Stimulated activated naive CD8-positive, alpha-beta T cell treated with anti-CD3 and anti-CD28 coated beads, Interleukin-15, Interleukin-2, amounts not matched to agents 100 U/mL and 50 U/mL, for 24 hours (primary cell): ENCODE data around the gene TOP1.

Source experiments
- ATAC-seq: fragments of 150-1000 bp; cut with Tn5 transposase; one replicate; pipeline ENCODE4 v1.10.0; 2021
- DNase-seq: peaks from one replicate; pipeline ENCODE4 v3.0.0; 2021

The TOP1 gene

GRCh38 chr20:41058674-41059635 lies 30.3 kb downstream of the TOP1 start:
- ATAC-seq (no peak), DNase-seq (no peak)

- DNase-seq (no peak), ATAC-seq (no peak)
Measured at GRCh38 chr20:41061155-41061554, 32.5 kb downstream of the TOP1 start.

GRCh38 chr20:41063442-41063841 lies 34.8 kb downstream of the TOP1 start:
- DNase-seq = no peak
- ATAC-seq = no peak

- no peak for ATAC-seq
Measured at GRCh38 chr20:41064377-41064776, 35.8 kb downstream of the TOP1 start.

GRCh38 chr20:41065716-41066115 lies 37.1 kb downstream of the TOP1 start:
- ATAC-seq (no peak), DNase-seq (no peak)

More at GRCh38 chr20:41064377-41064776, 35.8 kb downstream of the TOP1 start:
- DNase-seq = no peak

GRCh38 chr20:41068806-41069205 lies 40.2 kb downstream of the TOP1 start:
- DNase-seq (no peak), ATAC-seq (no peak)

- no peak for DNase-seq
- peak; percentile 28 for ATAC-seq
Measured at GRCh38 chr20:41072190-41072863, 43.7 kb downstream of the TOP1 start.

GRCh38 chr20:41072915-41073314 lies 44.3 kb downstream of the TOP1 start:
- ATAC-seq (no peak), DNase-seq (no peak)

GRCh38 chr20:41074441-41074840 lies 45.8 kb downstream of the TOP1 start:
- DNase-seq (no peak), ATAC-seq (no peak)

- ATAC-seq (no peak), DNase-seq (no peak)
Measured at GRCh38 chr20:41076776-41077175, 48.2 kb downstream of the TOP1 start.

- ATAC-seq (no peak), DNase-seq (no peak)
Measured at GRCh38 chr20:41078329-41078728, 49.7 kb downstream of the TOP1 start.

GRCh38 chr20:41079066-41079465 lies 50.4 kb downstream of the TOP1 start:
- ATAC-seq (no peak), DNase-seq (no peak)

- no peak for ATAC-seq
- no peak for DNase-seq
Measured at GRCh38 chr20:41080866-41081265, 52.2 kb downstream of the TOP1 start.

- no peak for DNase-seq
- no peak for ATAC-seq
Measured at GRCh38 chr20:41081276-41081814, 52.7 kb downstream of the TOP1 start.

- no peak for DNase-seq
- no peak for ATAC-seq
Measured at GRCh38 chr20:41082306-41082705, 53.7 kb downstream of the TOP1 start.

GRCh38 chr20:41085606-41086005 lies 57.0 kb downstream of the TOP1 start:
- DNase-seq (no peak), ATAC-seq (no peak)

- ATAC-seq = no peak
- DNase-seq = no peak
Measured at GRCh38 chr20:41086402-41087324, 58.0 kb downstream of the TOP1 start.

- ATAC-seq = no peak
- DNase-seq = no peak
Measured at GRCh38 chr20:41087325-41087685, 58.7 kb downstream of the TOP1 start.

- ATAC-seq = no peak
- DNase-seq = no peak
Measured at GRCh38 chr20:41087777-41088176, 59.2 kb downstream of the TOP1 start.

- DNase-seq (no peak), ATAC-seq (no peak)
Measured at GRCh38 chr20:41089555-41089954, 60.9 kb downstream of the TOP1 start.

- DNase-seq (no peak), ATAC-seq (no peak)
Measured at GRCh38 chr20:41091927-41092326, 63.3 kb downstream of the TOP1 start.
